ENCODE data around the gene CHKA.
"Not testable (repeated sequence)": the region's sequence is repeated elsewhere in the genome, so short reads cannot be mapped to it uniquely, and the experiment has no call there.

The CHKA gene

GRCh38 chr11:68116126-68116525 is 5.1 kb downstream of the CHKA start:
- no peak for DNase-seq (ENCODE audit: low read depth in 1 of 2, low spot score in 1 of 2)

- DNase-seq (ENCODE audit: low read depth in 1 of 2, low spot score in 1 of 2), result no peak
Observed at GRCh38 chr11:68115285-68115684, 5.9 kb downstream of the CHKA start.

- no peak for DNase-seq (ENCODE audit: low read depth in 1 of 2, low spot score in 1 of 2)
Observed at GRCh38 chr11:68113986-68114385, 7.2 kb downstream of the CHKA start.

- no peak for DNase-seq (ENCODE audit: low read depth in 1 of 2, low spot score in 1 of 2)
Observed at GRCh38 chr11:68107689-68108088, 13.5 kb downstream of the CHKA start.

DNA sequence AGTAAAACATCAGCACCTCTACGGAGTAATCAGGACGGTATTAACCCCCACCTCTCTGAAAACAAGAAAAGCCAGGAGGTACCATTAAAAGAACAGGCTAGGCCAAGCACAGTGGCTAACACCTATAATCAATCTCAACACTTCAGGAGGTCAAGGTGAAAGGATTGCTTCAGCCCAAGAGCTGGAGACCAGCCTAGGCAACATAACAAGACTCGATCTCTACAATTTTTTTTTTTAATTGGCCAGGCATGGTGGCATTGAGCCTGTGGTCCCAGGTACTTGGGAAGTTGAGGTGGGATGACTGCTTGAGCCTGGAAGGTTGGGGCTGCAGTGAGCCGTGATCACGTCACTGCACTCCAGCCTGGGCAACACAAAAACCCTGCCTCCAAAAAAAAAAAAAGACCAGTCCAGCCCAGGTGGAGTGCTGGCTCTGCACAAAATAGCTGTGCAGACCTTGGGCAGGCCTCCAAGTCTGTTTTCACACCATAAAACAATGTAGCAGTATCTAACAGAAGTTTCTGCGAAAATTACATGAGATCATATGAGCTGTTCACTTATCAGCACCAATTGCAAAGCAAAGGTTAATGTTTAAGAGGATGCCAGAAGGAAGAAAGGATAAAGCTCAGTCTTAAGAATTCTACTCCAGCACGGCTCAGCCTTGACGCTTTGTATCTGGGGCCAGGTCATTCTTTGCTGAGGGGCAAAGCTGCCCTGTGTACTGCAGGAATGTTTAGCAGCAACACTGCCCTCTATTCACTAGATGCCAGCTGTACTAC is 14.8 kb downstream of the CHKA start:
- DNase-seq (ENCODE audit: low read depth in 1 of 2, low spot score in 1 of 2), result no peak

- peak in 1 of 2 donors; percentile 2 for DNase-seq (ENCODE audit: low read depth in 1 of 2, low spot score in 1 of 2)
Observed at GRCh38 chr11:68099474-68100405, 21.4 kb downstream of the CHKA start.

DNA sequence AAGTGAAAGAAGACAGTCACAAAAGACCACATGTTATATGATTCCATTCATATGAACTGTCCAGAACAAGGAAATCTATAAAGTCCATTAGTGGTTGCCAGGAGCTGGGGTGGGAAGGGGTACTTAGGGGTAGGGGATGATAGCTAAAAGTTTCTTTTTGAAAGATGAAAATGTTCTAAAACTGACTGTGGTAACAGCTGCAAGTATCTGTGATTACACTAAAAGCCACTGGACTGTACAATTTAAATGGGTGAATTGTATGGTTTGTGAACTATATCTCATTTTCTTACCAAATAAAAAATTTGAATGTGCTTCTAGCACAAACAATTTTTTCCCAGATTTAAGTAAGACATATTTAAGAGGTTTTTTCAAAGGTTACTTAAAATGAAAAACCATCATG is 22.1 kb downstream of the CHKA start:
- no peak for DNase-seq (ENCODE audit: low read depth in 1 of 2, low spot score in 1 of 2)

DNA sequence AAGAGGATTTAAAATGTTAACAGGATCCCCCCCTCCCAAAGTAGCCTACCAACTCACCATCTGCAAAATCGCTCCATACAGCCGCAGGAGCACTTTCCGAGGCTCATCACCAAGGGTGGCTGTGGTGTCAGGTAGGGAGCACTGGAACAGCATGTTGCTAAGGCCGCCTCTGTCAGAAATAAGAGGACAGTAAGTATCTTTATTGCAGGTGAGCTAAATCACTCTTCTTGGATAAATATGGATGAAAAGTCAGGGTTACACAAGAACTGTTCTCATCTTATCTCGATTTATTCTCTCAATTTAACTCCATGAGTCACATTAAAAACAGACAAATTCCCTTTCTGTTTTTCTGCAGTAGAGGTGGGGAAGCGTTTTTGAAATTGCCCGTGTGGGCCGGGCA is 24.2 kb downstream of the CHKA start:
- DNase-seq (ENCODE audit: low read depth in 1 of 2, low spot score in 1 of 2), result no peak

DNA sequence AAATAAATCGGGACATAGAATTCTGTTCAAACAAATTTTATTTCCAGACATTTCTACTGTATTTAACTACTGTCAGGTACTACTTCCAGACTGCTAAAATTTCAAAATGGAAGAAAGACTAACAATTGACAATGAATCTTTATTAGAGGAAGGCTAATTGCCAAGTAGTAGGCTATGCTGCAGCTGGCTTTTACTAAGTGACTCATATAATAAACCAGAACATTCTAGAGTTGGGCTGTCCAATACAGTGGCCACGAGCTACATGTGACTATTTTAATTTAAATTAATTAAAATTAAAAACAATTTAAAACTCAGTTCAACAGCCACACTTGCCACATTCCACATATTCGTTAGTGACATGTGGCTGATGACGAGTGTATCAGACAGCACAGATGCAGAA is 27.6 kb downstream of the CHKA start:
- no peak for DNase-seq (ENCODE audit: low read depth in 1 of 2, low spot score in 1 of 2)

DNA sequence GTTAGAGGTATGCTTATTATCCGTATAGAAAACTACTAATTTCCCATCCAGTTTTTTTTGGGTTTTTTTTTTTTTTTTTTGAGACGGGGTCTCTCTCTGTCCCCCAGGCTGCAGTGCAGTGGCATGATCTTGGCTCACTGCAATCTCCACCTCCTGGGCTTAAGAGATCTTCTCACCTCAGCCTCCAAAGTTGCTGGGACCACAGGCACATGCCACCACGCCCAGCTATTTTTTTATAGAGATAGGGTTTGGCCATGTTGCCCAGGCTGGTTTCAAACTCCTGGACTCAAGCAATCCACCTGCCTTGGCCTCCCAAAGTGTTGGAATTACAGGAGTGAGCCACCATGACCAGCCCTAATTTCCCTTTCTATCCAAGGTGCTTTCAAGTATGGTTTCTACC is 28.2 kb downstream of the CHKA start:
- DNase-seq (ENCODE audit: low read depth in 1 of 2, low spot score in 1 of 2), result not testable (repeated sequence)

DNA sequence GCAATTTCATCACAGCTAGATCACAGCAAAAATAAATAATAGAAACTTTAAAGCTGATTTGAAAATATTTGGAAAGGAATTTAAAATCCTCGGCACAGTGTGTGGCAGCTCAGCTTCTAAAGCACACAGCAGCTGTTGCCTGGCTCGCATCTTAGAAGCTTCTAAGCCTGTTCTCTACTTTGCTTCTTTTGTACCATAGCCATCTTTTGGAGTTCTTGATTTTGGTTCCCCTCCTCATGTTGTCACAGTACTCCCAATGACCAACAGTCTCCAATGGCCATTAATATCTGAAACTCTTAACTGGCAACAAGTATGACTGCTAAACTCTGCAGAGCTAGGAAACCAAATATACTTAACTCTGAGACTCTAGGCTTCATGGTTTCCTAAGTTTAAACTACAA is 28.8 kb downstream of the CHKA start:
- DNase-seq (ENCODE audit: low read depth in 1 of 2, low spot score in 1 of 2), result no peak

DNA sequence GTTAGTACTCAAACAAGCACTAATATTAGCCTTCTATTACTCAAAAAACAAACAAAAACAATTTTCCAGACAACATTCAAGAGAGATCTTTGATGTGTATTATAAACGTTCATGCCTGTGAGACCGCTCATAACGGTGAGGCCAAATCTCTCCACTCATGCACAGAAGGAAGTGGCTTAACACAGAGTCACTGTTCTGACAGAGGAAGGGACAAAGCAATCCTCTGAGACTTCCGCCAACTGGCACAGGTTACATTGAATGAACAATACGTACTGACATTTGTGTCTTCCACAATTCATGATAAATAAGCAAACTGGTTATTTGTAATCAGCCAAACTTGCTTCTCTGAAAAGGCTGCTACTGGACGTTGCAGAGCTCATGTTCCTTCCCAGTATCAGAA is 30.5 kb downstream of the CHKA start:
- no peak for DNase-seq (ENCODE audit: low read depth in 1 of 2, low spot score in 1 of 2)

- DNase-seq (ENCODE audit: low read depth in 1 of 2, low spot score in 1 of 2), result no peak
Observed at GRCh38 chr11:68090287-68090686, 30.9 kb downstream of the CHKA start.

DNA sequence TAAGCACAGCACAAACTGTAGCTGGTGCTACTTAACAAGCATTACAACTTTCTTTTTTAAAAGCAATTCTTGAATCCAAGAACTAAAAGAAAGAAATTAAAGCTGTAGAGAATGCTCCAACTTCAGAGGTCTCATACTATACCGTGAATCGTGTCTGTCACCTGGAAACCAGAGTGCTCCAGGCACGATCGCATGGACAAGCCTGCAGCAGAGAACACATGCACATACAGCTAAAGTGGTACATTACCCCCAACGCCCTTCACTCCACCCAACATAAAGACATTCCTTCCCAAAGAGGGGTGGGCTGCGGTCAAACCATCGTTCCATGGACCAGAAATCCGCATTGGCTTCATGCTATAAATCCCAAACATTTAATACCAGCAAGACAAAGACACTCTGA is 31.5 kb downstream of the CHKA start:
- DNase-seq (ENCODE audit: low read depth in 1 of 2, low spot score in 1 of 2), result no peak

- DNase-seq (ENCODE audit: low read depth in 1 of 2, low spot score in 1 of 2), result no peak
Observed at GRCh38 chr11:68083517-68083916, 37.7 kb downstream of the CHKA start.

- no peak for DNase-seq (ENCODE audit: low read depth in 1 of 2, low spot score in 1 of 2)
Observed at GRCh38 chr11:68082481-68082880, 38.7 kb downstream of the CHKA start.

DNA sequence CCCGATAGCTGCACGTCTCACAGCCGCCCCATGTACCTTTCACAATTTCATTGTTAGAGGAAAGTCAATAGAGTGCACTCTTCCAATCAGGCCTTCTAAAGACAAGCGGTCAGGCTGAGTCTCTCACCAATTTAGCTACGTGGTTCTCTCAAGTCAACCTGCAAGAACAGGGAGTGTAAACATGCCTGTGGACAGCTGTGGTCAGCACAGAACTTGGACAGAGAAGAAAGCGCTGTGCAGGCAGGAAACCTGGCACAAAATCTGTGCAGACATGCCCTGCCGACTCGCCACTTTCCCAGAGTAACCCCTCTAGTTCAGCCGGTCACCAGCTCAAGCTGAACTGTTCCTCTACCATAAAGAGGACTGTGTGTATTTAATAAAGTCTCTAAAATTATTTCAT is 39.5 kb downstream of the CHKA start:
- no peak for DNase-seq (ENCODE audit: low read depth in 1 of 2, low spot score in 1 of 2)

DNA sequence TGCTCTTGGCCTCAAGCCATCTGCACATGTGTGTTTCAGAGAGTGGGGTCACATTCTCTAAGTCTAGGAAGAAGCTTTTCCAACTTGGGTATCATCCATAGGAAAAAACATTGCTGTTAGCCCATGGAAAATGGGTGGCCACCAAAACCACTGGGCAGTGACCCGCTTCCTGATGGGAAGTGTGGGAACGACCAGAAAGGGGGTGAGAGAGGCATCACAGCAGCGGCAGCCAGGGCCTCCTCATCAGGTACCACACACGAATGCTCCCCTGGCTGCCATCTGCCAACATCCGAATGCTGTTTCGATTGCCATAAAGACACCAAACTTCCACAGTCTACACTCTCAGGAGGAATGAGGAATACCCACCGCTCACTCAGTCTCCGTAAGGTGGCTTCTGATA is 40.3 kb downstream of the CHKA start:
- no peak for DNase-seq (ENCODE audit: low read depth in 1 of 2, low spot score in 1 of 2)

DNA sequence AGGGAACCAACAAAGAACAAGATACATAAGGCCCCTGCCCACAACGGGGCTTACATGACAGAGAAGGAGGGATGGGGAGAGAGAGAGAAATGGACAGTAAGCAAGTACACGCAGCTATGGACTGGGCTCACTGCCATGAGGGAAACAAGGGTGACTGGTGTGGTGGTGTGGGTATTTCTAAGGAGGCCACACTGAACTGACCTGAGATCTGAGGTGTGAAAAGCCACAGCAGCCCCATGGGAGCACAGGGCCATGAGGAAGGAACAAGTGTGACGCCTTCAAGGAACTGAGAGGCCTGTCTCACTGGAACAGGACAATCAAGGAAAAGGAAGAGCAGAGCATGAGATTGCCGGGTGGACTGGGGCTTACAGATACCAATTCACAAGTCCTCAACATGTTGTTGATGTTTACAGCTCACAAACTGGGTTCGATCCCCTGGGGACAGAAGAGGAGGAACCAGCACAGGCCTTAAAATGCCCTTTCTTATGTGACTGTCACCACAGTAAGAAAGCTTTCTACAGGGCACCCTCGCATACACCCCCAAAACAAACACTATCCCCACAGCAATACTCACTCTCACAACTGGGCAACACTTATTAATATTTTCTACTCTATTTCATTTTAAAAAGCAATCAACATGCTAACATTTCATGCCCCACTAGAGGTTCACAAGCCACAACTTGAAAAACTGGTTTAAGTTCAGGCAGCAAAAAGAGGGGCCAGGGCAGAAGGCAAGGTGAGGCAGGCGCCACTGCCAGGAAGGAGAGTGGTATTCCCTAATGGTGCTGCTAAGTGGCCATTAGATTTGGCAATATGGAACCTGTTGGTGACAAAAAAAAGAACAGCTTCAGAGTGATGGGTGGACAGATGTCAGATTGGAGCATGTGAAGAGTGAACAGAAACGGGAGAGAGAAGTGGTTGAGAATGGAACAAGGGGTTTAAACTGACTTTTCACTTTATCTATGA is 43.3 kb downstream of the CHKA start:
- no peak for DNase-seq (ENCODE audit: low read depth in 1 of 2, low spot score in 1 of 2)

GRCh38 chr11:68076371-68077042 is 44.7 kb downstream of the CHKA start:
- no peak for DNase-seq (ENCODE audit: low read depth in 1 of 2, low spot score in 1 of 2)
